Mucosa of rectum (tissue), 2 donors: ENCODE results near the gene ROBO4.
A peak's percentile ranks its signal among the peaks of the same experiment; 100 is the strongest.

ENCODE experiments used
- H3K27ac ChIP-seq, 2 donors: one replicate each; pipeline ENCODE4 v1.7.0; 2013; ENCODE audit warnings: inconsistent platforms in 2 of 2, low read depth in 2 of 2, low read length in 2 of 2
- H3K27me3 ChIP-seq, 2 donors: one replicate each; pipeline ENCODE4 v1.7.0; 2013; ENCODE audit warnings: low read length in 2 of 2; ENCODE audit not compliant: control insufficient read depth in 2 of 2, insufficient read depth in 2 of 2
- H3K36me3 ChIP-seq, 2 donors: one replicate each; pipeline ENCODE4 v1.7.0; 2013; ENCODE audit warnings: low read length in 2 of 2; ENCODE audit not compliant: control insufficient read depth in 2 of 2, insufficient read depth in 2 of 2
- H3K4me1 ChIP-seq, 2 donors: one replicate each; pipeline ENCODE4 v1.7.0; 2013; ENCODE audit warnings: low read length in 2 of 2, mild to moderate bottlenecking in 1 of 2; ENCODE audit not compliant: control insufficient read depth in 2 of 2, insufficient read depth in 2 of 2
- H3K4me3 ChIP-seq, 2 donors: one replicate each; pipeline ENCODE4 v1.7.0; 2013; ENCODE audit warnings: low read length in 2 of 2
- H3K9ac ChIP-seq, 2 donors: one replicate each; pipeline ENCODE4 v1.7.0; 2013; ENCODE audit warnings: low read length in 2 of 2, low read depth in 1 of 2, mild to moderate bottlenecking in 1 of 2
- H3K9me3 ChIP-seq, 2 donors: one replicate each; pipeline ENCODE4 v1.7.0; 2013; ENCODE audit warnings: low read length in 2 of 2; ENCODE audit not compliant: control insufficient read depth in 2 of 2
- donor health status: healthy.
- donor health status: Normal muscosa, but diverticular disease.

The ROBO4 gene

DNA sequence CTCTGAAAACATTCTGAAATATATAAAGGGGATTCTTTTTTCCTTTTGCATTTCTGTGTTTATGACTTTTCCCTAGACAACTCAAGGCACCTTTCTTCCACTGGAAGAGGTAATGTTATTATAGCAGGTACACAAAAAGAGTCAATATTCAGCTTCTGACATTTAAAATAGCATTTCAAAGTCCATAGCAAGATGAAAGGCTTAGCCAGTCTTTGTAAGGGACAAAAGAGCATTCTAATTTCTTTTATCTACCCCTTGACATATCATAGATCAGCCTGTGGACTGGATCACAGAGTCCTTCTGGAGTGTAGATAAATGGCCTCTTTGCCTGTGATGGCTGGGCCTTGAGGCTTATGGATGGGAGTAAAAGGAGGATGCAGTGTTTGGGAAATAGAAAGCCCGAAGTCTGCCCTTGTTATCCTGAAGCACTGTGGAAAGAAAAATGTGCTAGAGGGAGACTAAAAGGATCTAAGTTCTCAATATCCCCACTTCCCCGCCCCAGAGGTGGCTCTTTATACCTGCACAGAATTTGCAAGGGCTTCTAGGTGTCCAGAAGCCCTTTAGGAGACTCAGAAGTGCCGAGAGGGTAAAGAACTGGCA is 39.8 kb upstream of the ROBO4 start:
- peaks cover 4 to 12% of the 10 kb centered on the region in 2 donors for H3K27me3 ChIP-seq
- H3K4me1 ChIP-seq = no peaks in the 10 kb centered on the region
- no peaks in the 10 kb centered on the region for H3K9me3 ChIP-seq
- no peak overlapping the region for H3K9ac ChIP-seq
- no peaks in the 10 kb centered on the region for H3K36me3 ChIP-seq
- H3K27ac ChIP-seq = no peak overlapping the region
- H3K4me3 ChIP-seq = no peak overlapping the region

GRCh38 chr11:124935548-124936514 is 38.2 kb upstream of the ROBO4 start, which contains the start of gene HEPACAM:
Gene HEPACAM (minus strand): TSS chr11:124936047. CDS start chr11:124936006, 41 bp downstream.
- no peak within 1 kb of the TSS for H3K9ac ChIP-seq
- peaks cover 4 to 12% of the 10 kb centered on the region in 2 donors for H3K27me3 ChIP-seq
- no peaks in the 10 kb centered on the region for H3K9me3 ChIP-seq
- no peaks in the 10 kb centered on the region for H3K36me3 ChIP-seq
- no peak within 1 kb of the TSS for H3K4me3 ChIP-seq
- H3K4me1 ChIP-seq = no peaks in the 10 kb centered on the region
- H3K27ac ChIP-seq = no peak within 1 kb of the TSS

DNA sequence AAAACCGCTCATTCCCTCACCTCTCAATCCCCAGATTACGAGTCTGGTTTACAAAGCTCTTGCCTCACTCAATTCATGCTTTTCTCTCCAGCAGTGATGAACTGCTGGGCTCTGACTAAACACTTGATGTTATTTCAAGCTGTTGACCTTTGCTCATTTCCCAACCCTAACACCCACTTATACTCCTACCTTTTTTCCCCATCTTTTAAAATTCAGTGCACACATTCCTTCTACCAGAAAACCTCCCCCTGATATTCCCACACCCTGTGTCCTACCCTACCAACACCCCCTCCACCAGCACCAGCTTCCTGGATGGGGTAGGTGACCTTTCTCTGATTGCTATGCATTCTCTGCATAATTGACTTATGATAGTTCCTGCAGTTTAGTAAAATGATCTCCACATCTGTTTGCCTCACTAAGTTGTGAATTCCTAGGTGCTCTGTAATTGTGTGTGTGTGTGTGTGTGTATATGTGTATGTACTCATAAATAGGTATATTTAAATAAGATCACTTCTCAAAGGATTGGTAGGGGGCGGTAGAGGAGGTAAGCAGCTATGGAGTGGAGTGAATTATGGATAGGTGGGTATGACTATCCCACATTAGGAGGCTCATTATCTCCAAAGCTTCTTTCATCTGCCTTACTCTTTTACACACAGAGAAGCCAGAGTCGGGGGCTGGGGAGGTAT is 37.3 kb upstream of the ROBO4 start:
- Histone ChIP-seq H3K4me3 (no peak overlapping the region), H3K9me3 (no peaks in the 10 kb centered on the region), H3K27me3 (peaks cover 4 to 12% of the 10 kb centered on the region in 2 donors), H3K4me1 (no peaks in the 10 kb centered on the region), H3K9ac (no peak overlapping the region), H3K27ac (no peak overlapping the region), H3K36me3 (no peaks in the 10 kb centered on the region)

DNA sequence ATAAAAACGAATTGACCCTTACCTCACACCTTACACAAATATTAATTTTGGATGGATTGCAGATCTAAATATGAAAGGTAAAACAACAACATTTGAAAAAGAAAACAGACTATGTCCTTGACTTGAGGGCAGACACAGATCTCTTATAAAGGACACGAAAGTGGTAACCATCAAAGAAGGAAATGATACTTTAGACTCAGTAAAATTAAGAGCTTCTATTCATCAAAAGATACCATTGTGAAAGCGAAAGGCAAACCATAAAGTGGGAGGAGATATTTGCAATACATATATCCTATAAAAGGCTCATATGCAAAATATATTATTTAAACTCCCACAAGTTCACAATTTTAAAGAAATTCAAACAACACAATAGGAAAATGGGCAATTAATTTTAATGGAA is 33.1 kb upstream of the ROBO4 start:
- Histone ChIP-seq H3K4me3 (no peak overlapping the region), H3K4me1 (no peaks in the 10 kb centered on the region), H3K27me3 (peaks cover 0 to 8% of the 10 kb centered on the region in 2 donors), H3K36me3 (no peaks in the 10 kb centered on the region), H3K9me3 (no peaks in the 10 kb centered on the region), H3K9ac (no peak overlapping the region), H3K27ac (no peak overlapping the region)

DNA sequence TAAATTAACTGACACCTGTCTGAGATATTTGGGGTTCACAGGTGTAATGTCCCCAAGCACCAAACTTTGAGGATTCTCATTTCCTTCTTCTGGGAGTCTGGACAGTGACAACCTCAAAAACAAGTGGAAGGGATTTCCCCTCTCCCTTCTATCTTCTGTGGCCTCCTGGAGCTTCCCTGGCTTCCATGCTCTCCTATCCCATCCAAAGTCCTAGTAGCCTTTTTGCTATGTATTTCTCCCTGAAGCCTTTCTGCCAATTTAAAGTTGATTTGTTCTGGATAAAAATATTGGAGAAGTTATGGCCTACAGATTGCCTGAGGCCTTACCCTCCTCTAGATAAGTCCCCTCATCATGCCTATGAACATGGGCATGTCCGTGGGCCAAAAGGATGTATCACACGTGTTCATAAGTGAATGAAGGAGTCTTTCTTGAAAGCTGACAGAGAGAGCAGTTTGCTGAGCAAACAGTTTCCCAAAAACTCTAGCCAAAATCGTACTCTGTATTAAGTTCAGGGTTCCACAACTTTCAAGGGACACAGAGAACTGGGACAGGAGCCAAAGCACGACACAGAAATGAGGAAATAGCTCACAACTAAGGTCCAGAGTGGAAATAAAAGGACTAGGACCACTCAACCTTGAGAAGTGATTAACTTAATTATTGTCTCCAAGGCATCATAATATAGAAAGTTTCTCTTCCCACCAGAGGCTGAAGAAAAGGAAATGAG is 31.4 kb upstream of the ROBO4 start:
- H3K4me3 ChIP-seq = no peak overlapping the region
- H3K4me1 ChIP-seq = no peaks in the 10 kb centered on the region
- H3K27ac ChIP-seq = no peak overlapping the region
- no peak overlapping the region for H3K9ac ChIP-seq
- H3K9me3 ChIP-seq = no peaks in the 10 kb centered on the region
- H3K36me3 ChIP-seq = no peaks in the 10 kb centered on the region
- H3K27me3 ChIP-seq = peaks cover 0 to 1% of the 10 kb centered on the region in 2 donors

- Histone ChIP-seq H3K4me3 (no peak overlapping the region), H3K27ac (no peak overlapping the region), H3K36me3 (no peaks in the 10 kb centered on the region), H3K9ac (no peak overlapping the region), H3K4me1 (peaks cover 0 to 3% of the 10 kb centered on the region in 2 donors), H3K9me3 (no peaks in the 10 kb centered on the region), H3K27me3 (no peaks in the 10 kb centered on the region)
Observed at GRCh38 chr11:124923296-124923695, 25.6 kb upstream of the ROBO4 start.

DNA sequence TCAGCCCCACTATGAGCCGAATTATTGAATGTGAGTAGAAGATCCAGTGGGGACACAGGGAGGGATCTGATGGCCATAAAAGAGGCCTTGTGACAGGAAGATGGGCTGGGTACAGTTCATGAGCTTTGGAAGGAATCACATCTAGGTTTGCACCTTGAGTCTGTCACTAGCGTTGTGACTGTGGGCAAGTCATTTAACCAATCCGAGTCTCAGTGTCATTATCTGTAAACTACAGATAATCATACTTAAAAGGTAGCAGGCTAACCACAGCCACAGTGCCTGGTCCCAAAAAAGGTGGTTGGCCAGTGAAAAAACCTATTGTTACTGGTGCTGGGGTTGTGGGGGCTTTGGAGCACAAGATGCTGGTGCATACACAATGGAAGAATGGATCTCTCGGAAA is 25.2 kb upstream of the ROBO4 start:
- H3K9me3 ChIP-seq = no peaks in the 10 kb centered on the region
- no peak overlapping the region for H3K9ac ChIP-seq
- no peaks in the 10 kb centered on the region for H3K27me3 ChIP-seq
- H3K4me1 ChIP-seq = peaks cover 0 to 3% of the 10 kb centered on the region in 2 donors
- no peak overlapping the region for H3K4me3 ChIP-seq
- no peaks in the 10 kb centered on the region for H3K36me3 ChIP-seq
- H3K27ac ChIP-seq = no peak overlapping the region

DNA sequence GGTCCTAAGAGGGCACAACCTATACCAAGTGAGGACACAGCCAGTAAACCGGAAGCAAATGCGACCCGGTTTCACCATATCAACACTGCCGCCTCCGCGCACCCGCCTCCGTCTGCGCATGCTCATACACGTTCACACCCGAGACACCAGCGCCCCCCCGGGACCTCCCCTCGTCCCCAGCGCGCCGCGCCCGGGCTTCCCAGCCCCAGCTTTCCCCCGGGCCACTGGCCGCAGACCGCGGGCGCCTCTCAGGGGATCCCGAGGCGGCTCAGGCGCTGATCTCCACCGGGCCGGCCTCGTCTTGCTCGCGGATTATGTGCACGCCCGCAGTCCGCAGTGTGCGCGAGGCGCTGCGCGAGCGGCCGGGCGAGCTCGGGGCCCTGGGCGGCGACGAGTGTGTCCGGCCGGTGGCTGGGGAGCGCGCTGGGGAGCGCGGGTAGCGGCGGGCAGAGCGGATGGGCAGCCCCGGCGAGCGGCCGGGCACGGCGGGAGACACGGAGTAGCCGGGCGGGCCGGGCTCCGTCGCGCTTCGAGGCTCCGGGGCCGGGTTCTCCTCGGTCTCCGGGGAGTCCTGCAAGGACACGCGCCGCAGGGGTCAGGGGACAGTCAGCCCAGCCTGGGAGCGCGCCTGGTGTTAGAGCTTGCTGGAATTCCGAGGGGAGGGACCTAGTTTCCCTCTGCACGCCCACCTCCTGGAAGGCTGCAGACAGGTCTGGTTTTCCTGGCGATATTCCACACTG is 23.4 kb upstream of the ROBO4 start:
- no peaks in the 10 kb centered on the region for H3K36me3 ChIP-seq
- peak overlapping the region in 1 of 2 donors; percentile 26 for H3K9ac ChIP-seq
- H3K4me3 ChIP-seq = peak overlapping the region in 1 of 2 donors; percentile 43
- no peaks in the 10 kb centered on the region for H3K9me3 ChIP-seq
- no peaks in the 10 kb centered on the region for H3K27me3 ChIP-seq
- H3K4me1 ChIP-seq = peaks cover 0 to 3% of the 10 kb centered on the region in 2 donors
- H3K27ac ChIP-seq = no peak overlapping the region

GRCh38 chr11:124920356-124920755 is 22.7 kb upstream of the ROBO4 start:
- H3K9me3 ChIP-seq = no peaks in the 10 kb centered on the region
- H3K27ac ChIP-seq = no peak overlapping the region
- no peaks in the 10 kb centered on the region for H3K36me3 ChIP-seq
- no peak overlapping the region for H3K9ac ChIP-seq
- no peaks in the 10 kb centered on the region for H3K27me3 ChIP-seq
- peaks cover 0 to 3% of the 10 kb centered on the region in 2 donors for H3K4me1 ChIP-seq
- H3K4me3 ChIP-seq = no peak overlapping the region
